HG03457 (cell line): Measurements from ENCODE around the gene ANKH.

Experiments
- ATAC-seq: cut with Tn5 transposase; IDR thresholded peaks from one replicate; pipeline ENCODE4 v1.9.1; 2021; ENCODE audit warnings: moderate number of reproducible peaks; ENCODE audit not compliant: unreplicated experiment

ANKH gene

DNA sequence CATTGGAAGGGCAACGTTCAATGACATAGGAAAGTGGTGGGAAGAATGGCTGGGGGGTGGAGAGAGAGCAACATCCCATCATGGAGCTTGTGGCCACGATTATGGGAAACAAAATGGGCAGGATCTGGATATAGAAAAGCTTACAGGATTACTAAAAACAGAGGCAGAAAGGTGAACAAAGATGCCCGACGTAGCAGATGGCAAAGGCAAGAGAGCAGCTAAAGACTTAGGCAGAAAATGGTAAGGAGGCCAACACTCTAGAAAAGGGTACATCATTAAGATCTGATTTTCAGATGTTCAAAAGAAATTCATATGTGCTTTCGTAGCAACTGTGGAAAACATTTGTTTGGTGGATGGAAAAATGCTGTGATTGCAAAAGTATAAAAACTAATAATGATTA lies 104.5 kb downstream of the ANKH start:
- no peak for ATAC-seq

DNA sequence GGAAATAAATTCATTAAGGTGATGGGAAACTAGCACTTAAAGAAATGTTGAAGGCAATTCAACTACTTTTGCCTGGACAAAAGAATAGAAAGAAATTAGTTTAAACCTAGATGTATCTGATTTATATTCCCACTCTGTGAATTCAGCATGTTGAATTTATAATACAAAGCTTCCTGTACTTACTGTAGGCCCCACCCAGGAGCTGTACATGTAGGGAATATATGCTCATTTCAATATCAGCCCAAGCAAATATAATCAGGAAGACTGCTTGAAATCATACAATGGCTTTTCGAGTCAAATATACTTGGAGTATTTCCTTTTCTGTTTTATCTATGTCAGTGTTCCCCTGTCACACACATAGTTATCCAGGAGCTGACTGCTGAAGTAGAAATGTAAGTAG lies 105.0 kb downstream of the ANKH start:
- no peak for ATAC-seq

DNA sequence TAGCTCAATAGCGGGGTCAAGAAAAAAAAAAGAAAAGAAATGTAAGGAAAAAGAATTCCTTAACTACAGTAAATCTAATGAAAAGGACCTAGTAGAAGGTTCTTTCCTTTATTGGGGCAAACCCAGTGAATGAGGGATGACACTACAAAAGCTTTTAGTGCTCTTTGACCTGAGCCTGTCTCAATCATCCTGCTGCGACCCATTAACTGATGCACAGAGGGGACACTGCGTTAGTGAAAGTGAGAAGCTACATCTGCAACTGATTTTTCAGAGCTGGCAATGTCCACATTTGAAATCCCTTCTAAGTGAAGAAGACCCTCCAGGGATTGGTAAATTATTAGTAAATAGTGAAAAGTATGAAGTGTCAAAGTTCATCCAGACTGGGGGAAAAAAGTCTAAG lies 106.0 kb downstream of the ANKH start:
- ATAC-seq, result no peak

DNA sequence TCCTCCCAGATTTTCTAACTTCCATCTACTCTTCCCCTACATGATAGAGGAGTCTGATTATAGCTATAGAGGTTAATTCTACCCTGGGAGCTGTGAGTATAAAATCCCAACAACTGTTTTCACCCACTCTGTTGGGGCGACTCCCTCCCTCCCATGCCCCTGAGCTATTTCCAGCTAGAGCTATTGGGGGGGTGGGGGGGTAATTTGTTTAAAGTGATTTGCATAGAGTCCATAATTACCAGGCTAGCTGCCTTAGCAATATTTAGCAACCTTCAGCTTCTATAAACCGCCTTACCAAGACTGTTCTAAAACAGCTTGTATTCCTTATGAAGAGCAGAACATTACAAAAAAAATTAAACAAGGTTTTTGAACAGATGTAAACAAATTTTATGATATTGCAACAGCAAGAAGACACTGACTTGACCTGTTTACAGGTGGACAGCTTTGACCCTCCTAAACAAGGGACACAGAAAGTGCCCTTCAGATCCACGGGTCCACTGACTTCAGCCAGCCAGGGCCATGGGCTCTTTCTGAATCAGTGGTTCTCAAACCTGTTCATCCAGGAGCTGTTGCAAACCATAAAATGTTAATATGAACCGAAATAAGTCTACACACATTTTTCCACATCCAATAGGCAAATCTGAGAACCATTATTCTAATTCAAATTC lies 108.9 kb downstream of the ANKH start:
- ATAC-seq, result no peak

DNA sequence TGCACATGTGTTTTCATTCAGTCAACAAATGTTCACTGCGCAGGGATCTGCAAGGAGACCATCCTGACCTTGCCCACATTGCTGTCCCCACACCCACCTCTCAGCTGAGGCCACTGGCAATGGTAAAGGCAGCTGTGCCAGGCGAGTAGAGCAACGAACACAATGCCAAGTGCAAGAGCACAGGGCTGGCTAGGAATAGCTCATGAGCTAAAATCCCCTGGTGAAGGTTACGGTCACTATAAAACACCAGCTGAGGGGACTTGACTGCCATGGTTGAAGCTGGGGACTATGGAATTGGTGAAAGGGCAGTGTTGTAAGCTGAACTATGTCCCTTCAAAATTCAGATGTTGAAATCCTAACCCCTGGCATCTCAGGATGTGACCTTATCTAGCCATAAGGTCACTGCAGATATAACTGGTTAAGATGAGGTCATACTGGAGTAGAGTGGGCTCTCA lies 111.0 kb downstream of the ANKH start:
- ATAC-seq, result no peak

DNA sequence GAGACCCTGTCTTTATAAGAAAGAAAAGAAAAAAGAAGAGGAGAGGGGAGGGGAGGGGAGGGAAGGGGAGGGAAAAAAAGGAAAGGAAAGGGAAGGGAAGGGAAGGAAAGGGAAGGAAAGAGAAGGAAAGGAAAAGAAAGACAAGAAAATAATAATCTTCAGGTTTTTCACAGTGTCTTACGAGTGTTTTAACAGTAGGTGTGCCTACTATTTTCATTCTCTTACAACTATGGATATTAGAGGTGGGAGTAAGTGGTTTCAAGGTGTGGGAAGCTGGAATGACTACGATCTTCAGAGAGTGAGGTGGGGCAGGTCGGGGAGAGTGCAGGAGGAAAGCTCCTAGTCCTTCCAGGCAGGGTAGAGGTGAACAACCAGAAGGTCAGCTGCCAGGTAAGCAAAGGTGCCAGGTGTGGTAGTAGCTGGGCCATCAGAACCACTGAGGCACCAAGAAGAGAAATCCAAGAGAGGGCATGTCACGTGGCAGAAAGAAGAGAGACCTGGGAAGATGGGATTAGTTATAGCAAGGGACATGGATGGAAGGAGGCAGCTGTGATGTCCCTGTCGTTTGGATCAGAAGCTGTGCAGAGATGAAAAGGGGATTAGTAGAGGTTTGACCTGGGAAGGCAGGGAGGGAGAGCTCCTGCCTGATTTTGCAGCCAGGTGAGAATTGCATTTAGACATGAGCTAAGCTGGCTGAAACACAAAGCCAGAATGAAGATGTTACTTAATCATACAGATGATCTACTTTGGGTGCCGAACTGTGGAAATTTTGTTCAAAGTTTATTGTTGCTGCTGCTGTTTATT lies 111.6 kb downstream of the ANKH start:
- no peak for ATAC-seq

DNA sequence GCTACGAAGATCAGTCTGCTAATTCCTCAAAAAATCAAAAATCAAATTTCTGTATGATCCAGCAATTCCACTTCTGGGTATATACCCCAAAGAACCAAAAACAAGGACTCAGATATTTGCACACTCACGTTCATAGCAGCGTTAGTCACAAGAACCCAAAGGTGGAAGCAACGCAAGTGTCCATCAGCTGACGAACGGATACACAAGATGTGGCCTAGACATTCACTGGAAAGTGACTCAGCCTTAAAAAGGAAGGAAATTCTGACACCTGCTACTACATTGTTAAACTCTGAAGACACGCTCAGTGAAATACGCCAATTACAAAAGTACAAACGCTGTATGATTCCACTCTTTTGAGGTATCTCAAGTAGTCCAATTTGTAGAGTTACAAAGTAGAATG lies 113.7 kb downstream of the ANKH start:
- ATAC-seq, result no peak

DNA sequence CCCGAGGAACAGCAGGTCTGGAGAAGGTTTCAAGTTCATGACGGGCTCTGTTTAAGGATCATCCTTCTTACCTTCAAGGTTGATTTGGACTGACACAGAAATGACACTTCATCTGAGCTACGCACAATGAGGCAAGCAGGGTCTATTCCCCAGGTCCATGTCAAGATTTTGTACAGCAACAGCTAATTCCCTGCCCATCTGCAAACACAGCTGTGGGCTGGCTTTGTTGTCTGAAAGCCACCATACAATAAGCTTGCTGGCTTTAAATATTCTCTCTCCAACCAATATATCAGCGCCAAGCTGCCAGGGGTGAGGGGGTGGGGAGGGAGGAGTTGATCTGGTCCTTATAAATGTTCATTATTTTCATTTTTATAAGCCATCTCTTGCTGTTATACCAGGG lies 115.1 kb downstream of the ANKH start:
- ATAC-seq, result no peak

DNA sequence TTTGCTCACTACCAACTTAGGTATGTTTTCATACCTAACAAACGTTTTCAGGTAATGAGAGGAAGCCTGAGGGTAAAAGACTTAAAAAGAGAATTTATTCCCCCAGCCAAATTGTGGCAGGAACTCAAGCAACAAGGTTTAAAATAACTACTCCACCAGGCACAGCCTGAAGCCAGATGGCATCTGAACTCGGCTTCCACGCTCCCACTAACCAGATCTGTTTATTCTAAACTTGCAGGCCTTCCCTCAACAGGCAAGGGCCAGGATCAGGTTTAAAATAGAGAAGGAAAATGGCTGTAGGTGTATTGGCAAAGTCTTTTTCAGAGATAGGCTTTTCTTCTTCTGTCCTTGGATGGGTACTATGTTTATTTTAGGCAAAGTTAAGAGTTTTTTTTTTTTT lies 117.6 kb downstream of the ANKH start:
- ATAC-seq, result no peak

DNA sequence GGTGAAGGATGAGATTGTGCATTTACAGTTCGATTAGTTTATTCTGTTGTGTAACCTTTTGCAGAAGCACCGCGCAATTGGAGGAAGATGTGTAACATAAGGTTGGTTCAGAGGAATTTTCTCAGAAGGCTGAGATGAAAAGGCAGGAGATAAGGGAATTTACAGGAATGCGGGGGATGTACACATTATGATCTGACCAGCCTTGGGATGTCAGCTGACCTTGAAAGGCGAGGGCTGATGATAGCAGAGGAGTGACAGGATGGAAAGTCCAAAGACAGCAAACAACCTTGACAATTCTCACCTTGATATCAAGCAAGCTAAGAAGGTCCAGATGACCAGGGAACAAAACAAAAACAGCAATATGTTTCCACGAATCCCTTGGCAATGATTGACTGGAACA lies 118.3 kb downstream of the ANKH start:
- no peak for ATAC-seq

DNA sequence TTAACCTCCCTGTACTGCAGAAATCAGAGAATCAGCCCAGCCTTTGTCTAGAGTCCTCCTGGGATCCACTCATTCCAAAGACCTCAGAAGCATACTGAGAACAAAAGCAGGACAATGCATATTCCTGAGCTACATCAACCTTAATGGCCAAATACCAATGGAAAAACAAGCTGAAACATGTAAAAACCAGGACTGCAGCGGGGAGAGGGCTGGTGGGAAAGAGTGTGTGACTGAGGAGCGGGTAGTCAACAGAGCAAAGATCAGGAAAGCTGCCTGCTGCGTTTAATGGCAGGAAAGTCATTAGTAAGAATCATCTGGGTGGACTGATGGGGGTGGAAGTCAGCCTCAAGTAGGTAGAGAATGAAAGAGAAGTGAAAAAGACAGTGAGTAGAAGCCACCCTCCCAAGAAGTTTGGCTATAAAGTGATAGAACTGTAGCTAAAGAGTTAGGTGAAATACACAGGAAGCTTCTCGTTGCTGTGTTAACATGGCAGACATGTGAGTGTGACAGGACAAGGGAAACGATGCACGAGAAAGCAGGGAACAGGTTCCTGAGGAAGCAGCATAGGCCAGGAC lies 119.0 kb downstream of the ANKH start:
- no peak for ATAC-seq

DNA sequence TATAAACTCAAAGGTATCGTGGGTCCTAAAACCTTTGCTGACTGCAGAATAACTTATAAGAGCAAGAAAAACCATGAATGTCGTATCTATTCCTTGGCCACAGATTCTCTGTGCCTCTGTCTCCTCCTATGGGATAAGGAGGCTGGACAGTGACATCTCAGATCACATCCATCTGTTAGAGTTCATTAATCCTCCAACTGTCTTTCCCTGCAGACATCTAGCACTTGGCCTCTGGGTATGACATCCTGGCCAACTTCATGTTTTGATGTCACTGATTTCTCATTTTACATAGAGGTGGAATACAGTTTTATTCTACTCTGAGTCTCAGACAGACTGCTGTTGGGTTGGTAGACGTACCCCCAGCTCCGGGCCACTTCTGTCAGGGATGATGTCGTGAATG lies 120.9 kb downstream of the ANKH start:
- no peak for ATAC-seq

DNA sequence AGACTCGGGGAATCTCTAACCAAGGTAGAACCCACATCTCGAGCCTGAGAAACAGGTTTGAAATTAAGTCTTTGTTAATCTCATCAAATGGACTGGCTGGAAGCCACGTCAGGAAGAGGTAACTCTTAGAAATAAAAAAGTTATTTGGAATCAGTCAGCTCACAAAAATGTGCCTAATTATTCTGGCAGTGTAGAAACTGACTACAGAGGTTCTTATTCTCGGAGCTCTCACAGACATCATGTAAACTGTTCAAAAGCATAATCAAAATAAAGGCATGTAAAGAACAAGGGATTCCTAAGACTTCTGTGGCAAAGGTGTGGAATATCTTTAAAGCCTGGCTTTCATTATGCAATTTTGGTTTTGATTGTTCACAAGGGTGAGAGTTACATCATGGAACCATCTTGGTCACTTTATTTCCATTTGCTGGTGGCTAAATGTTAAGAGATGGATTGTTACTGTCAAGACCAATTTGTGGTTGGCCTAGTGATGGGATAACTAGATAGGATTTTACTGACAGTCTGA lies 121.9 kb downstream of the ANKH start:
- no peak for ATAC-seq

DNA sequence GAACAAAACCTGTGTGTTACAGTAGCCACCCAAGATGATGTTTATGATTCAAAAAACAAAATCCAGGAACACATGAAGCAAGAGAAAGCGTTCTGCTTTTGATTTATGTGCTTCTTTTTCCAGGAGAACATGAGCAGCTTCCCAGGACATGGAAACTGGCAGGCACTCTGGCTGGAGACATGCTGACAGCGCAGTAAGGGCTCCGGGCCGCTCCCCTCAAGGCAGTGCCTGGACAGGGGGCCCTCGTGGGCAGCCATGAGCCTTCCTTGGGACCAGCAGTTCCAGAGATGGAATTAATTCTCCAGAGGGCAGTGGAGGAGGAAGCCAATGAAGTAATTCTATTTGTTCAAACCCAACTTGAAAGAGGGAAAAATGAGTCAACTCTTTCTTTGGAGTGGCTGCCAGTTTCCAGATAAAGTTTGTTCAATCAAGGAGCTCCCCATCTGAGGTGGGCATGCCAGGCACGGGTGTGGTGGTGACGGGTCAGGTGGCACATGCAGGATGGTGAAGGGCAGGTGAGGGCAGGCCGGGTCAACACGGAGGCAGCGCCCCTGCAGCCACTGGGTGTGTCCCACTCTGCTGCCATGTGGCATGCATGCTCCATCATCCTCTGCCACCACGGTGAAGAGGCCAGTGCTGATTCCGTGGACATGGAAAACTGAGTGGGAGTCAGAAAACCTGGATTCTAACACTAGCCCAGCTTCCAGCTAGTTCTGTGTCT lies 123.2 kb downstream of the ANKH start:
- no peak for ATAC-seq

DNA sequence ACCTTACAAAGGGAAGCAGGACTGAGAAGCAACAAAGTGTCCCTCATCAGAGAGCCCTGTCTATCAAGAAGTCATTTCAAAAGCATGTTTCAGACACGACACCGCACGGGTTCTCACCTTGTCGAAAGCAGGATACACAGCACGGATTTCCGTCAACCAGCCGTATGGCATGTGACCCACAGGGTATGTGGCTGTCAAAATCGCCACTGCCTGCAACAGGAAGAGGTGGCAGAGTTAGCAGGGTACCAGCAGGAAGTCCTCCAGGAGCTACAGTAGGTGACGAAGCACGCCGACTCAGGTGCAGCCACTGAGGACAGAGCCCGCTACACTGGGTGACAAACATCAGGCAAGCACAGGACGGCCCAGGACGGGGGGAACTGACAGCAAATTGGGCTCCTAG lies 125.8 kb downstream of the ANKH start:
- no peak for ATAC-seq

DNA sequence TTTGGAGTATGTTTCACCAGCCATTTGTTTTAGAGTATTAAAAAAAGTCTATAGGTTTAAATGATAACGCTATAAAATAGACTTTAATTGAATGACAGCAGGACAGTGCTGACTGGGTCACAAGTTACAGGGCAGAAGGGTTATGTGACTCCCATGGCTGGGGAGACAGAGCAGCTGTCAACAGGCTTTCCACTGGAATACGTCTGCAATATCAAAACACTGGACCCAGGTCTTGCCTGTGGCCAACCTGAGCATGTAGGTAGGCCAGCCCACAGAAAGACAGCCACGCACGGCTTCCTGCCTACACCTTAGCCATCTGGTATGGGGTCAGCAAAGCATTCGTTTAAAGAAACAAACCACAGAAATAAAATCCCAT lies 126.4 kb downstream of the ANKH start:
- no peak for ATAC-seq

DNA sequence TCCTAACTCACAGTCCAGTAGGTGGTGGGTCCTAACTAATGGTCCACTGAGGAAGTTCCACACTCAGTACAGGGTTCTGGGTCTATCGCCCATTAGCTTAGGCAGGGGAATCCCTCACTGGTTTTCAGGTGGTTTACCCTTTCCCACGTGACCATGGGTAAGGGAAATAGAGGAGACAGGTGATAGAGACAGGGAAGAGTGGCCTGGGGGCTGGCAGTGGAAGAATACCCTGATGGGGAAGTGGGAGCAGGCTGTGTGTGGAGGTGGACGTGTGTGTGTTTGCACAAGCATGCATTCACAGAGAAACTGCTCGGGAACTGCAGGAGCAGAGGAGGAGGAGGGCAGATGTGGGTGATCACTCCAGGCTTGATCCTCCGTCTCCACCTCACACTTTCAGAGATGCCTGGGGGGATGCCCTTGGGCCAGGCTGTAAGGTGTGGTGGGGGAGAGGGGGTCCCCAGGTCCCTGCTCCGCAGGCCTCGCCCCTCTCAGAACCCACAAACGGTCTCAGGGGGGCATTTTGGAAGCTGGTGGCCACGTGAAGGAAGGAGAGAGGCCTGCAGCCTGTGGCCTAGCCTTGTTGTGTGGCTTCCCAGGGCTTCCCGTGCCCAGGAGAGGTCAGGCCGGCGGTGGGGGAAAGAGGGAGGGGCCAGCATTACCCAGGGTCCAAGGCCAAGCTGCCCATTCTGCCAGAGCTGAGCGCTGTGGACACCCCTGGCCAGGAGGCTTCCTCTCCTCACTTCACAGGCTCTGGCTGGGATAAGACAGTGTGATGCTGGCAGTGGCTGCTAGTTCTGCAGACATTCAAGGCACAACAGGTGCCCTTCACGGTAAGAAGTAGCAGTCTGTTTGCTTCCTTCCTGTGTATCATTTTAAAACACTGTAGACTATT lies 127.0 kb downstream of the ANKH start:
- no peak for ATAC-seq

DNA sequence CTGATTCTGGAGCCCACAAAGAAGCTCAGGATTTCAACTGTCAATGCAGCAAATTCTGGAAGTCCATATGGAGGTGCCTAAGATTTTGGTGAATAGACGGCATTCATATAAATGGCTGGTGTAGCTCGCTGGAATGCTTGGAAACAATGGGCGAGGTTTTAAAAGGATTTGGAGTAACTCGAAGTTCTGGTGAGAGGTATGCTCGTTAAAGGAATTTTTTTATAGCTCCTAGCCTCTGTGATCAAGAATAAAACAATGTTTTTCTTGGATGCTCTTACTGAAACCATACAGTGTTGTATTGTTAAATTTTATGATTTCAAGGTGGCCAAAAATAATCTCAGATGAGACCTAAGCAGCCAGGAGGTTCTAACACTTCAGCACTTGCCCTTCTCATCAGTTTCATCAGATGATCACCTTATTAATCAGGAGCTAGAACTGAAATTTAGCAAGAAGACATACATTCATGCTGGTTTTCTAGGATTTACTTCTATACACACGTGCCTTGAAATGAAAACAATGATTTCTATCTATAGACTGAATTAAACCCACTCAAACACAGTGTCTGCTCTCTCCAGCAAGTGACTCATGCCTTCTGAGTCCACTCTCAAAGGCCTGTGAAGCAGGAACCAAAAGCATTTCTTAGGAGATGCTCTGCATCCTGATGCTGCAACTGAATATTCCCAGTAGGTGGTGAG lies 127.8 kb downstream of the ANKH start:
- no peak for ATAC-seq

DNA sequence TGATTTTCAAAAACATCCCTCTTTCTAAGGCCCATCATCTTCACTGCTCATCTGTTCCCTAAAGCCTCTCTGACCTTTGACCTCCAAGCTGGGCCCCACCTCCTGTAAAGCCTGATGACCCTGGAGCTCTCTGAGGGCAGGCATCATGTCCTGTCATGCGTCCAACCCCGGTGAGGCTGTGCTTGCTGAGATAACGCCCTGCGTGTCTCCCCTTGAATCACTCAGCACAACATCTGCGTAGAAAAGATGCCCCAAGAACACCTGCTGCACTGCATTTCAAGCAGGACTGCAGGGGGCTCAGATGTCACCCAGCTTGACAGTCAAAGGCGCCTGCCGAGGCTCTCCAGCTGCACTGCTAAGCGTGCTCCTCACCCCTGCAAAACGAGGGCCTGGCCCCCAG lies 129.1 kb downstream of the ANKH start:
- no peak for ATAC-seq
